CMK (cell line): Measurements from ENCODE around the gene C4orf51.

Source experiments
- DNase-seq: peaks from one replicate; pipeline ENCODE4 v3.0.0-alpha.2; 2010; ENCODE audit warnings: low read depth

The C4orf51 gene

DNA sequence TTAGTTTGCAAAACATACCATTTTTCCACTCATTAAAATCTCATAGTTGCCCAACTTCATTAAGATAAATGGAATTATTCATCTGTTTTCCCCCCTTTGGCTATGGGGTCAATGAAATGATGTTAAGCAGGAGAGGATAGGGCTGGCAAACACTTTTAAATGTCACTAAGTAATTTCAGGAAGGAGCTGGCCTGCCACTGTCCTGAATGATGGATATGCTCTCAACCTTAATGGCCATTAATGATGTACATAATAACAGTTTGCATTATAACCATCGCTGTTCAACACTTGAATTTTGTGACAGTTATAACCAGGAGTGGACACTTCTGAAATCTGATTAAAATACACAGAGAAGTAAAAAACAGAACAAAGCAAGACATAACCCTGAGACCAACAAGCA, 77.2 kb downstream of the C4orf51 start:
- no peak for DNase-seq

DNA sequence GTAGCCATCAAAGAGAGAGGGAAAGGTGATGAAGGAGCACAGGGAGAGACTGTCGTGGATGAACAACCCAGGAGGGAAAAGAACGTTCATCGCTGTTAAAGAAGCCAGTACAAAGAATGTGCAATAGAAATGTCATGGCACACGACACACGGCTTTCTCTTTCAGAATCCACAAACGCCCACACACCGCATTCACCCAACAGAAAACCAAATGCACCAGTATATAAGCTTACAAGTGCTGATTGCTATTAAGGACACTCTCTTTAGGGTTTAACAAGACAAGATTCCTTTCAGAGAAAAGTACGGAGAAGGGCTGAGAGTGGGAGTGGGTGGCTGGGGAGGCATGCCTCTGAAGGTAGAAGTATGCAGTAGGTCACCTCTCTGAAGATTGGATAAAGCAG, 80.2 kb downstream of the C4orf51 start:
- DNase-seq, result no peak

DNA sequence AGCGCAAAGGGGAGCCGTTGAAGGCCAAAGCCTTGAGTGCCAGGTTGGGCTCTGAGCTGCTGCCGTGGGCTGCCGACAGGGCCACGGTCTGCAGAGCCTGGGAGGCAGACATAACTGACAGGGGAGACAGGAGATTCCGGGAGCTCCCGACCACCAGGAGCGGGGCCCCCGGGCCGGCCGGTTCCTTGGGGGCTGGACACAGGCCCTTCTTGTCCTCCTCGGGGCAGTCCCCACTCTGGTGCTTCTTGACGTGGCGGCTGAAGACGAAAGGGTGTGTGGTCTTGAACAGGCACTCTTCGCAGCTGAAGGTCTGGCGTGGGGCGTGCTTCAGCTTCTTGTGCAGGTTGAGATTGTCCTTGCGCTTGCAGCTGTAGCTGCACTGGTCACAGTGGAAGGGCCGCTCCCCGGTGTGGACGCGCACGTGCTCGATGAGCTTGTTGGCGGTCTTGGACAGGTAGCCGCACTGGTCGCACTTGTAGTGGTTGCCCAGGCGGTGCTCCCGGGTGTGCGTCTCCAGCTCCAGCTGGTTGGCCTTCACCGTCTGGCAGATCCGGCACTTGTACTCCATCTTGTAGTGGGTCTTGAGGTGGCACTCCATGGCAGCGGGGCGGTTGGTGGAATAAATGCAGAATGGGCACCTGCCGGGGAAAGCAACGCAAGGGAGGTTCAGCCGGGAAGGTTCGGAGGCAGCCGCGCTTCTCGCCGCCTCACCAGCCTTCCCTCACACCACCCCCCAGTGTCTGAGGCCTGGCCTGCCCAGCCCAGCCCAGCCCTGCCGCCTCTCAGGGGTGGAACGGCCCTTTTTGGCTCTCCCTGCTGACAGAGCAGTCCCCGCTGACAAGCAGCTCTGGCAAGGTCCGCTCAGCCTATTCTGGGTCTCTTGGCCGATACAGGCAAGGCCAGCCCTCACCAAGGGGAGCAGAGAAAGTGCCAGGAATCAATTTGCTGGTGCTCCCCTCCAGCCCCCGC, 81.3 kb downstream of the C4orf51 start:
- DNase-seq, result no peak

DNA sequence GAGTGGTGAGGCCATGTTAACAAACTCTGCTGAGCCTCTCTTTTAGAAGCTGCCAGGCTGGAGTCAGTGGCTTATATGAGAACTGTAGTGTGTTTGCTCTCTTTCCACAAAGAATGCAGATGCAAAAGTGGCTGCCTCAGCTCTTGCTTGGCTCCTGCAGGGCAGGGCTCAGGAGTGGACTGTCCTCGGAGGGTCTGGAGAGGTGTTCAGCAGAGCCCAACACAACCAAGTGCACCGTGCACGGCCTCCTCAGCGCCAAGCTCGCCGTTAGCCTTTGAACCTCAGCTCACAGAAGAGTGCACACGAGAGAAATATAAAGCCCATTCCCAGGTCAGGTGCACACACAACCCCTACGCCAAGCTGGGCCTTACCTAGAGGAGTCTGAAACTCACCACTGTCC, 82.8 kb downstream of the C4orf51 start:
- DNase-seq, result no peak

DNA sequence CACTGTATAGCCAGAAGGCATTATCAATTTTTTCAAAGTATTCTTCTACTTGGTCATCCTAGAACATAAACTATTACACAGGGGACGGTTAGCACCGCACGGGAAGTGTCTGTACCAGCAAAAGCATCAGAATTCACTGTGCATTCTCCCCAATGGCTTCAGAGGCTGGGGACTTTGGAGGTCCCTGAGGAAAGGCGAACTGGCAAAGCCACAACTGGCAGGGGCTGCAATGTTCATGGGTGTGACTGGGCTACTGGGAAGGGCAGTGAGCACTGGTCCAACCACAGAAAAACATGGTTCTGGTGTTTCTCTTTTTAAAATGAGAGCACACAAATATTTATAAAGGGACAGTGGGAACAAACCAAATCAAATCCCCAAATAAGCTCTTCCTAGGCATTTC, 83.5 kb downstream of the C4orf51 start:
- DNase-seq, result no peak

DNA sequence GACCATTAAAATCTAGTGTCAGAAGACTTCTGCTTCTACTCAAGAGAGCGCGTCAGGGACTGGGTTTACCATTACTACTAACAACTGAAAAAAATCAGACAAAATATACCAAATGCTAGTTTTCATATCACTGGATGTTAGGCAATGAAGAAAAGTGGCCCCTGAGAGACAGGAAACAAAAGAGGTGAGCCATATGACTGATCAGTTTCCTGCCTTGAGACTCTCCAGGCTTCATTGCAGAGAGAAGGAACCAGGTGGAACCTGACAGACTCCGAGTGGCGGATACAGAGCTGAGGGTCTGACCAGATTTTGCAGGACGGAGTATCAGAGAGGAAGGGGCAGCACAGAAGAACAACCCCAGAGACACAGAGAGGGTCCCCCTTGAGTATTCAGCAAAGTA, 86.3 kb downstream of the C4orf51 start:
- no peak for DNase-seq

DNA sequence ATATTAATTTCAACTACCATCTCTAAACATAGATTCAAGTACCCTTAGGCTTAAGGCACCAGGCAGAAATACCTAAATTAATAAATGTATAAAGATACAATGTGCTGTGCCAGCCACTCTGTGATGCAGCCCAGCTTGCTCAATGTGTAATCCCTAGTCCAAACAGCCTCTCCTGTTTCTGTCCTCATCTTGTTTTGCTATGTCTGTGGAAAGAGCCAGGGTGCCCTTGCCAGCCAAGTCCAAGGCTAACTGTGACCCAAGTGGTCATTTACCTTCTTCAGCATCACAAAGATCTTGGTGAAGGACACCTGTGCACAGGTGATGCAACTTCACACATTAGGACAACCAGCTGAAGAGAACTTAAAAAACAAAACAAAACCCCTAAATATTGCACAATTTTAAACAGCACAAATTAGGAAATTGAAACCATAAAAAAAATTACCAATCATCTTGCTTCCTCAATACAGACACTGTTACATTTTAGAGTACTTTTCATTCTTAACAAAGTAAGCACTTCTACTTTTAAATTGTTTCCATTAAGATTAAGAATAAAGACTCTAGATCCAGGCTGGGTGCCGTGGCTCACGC, 89.6 kb downstream of the C4orf51 start:
- DNase-seq, result no peak

DNA sequence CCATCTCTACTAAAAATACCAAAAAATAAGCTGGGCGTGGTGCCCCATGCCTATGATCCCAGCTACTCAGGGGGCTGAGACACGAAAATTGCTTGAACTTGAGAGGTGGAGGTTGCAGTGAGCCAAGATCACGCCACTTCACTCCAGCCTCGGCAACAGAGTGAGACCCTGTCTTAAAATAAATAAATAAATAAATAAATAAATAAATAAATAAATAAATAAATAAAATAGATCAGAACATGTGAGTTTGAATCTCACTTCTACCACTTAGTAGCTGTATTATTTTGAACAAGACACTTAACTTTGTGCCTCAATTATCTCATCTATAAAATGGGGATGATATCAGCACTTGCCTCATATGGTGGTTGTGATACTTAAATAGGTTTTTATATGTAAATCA, 90.2 kb downstream of the C4orf51 start:
- no peak for DNase-seq

DNA sequence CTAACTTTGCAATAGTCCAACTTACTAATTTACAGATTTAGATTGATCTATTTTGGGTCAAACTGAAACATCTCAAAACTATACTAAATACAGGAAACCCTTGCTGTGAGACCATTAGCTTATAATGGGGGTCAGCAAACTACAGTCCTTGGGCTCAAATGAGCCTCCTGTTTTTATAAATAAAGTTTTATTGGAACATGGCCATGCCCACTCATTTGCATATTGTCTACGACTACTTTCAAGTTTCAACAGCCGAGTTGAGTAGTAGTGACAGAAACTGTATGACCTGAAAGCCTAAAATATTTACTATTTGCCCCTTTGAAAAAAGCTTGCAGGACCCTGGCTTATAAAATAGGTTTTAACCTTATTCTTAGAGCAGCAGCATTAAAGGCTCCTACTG, 92.4 kb downstream of the C4orf51 start:
- no peak for DNase-seq

DNA sequence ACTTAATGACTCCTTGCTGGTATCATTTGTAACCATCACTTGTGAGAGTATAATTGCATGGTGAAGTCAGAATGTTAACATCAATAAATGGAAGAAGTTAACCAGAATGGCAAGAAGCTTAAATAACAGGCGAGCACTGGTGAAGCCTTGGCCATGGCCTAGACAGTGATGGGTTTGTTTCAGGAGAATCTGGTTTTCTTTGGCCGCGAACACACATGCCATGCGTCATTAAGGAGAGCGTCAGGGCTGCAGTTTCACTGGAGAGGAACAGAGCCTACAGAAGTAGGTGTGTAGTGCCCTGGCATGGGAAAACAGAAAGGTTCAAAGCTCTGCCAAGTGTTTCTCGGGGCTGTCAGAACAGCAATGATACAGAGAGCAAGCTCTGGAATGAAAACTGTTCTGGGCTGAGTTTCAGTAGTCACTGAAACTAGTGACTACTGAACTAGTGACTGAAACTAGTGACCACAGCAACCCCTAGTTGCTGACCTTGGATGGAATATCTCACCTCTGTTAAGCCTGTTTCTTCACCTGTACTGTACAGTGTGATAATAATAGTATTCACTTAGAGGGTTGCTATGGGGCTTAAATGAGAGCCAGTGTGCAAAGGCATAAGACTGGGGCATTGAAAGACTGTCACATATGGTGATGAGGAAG, 93.8 kb downstream of the C4orf51 start:
- DNase-seq, result no peak

DNA sequence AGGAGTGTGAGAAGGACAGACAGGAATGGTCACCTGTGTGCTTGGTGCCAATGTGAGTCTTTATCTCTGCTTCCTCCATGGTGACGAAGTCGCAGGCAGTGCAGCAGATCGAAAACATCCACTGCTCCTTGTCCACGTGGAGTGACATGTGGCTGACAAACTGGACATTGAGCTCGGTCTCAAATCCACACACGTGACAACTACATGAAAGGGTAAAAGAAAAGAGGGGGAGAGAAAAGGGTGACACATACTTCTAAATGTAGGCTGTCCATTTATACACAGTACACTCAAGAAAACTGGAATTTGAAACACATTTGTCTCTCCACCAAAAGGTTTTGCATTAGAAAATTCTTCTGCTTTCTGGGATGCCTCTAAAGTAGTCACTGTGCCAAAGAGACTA, 94.5 kb downstream of the C4orf51 start:
- no peak for DNase-seq

DNA sequence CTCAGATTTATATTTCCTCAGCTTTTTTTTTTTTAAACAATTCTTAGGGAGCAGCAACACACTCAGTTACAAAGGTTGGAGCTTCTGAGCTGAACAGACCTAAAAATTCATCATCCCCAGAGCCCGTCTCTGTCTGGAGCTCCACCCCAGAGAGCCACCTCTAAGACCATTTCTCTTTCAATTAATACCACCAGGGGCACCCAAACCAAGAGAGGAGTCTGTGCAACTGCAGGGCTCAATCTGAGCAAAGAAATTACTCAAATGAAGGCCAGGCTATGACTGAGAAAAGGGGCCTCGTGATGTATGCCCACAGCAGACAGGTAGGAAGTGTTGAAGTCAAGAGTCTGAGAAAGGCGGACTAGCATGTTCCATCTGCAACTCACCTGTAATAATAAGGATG, 95.5 kb downstream of the C4orf51 start:
- no peak for DNase-seq

DNA sequence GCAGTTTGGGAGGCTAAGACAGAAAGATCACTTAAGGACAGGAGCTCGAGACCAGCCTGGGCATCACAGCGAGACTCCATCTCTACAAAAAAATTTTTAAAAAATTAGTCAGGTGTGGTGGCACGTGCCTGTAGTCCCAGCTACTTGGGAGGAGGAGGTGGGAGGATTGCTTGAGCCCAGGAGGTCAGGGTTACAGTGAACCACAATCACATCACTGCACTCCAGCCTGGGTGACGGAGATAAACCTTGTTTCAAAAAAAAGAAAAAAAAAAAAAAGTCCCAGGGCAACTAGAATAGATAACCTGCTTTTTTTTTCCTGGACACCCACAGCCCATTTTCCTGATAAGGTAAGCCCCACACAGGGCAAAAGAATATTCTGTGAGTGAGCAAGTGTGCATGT, 96.3 kb downstream of the C4orf51 start:
- no peak for DNase-seq

DNA sequence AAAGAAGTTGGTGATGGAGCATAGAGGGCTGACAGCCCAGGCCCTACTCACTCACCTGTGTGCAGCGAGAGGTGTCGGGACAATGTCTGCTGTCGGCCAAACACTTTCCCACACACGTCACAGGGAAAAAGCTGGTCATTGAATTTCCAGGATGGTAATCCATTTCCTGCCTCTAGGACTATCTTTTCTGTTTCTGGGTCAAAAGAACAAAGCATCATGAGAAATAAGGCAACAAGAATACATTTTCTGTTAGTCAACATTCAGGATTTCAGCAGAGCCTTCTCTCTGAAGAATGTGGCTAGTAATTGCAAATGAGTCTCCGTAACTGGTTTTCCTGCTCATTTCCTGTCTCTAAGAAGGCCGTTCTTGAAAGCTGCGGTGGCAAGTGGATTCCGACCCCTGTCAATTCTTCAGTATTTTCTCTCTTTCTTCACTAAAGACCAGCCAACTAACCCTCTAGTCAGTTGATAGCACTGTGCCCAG, 99.4 kb downstream of the C4orf51 start:
- no peak for DNase-seq

DNA sequence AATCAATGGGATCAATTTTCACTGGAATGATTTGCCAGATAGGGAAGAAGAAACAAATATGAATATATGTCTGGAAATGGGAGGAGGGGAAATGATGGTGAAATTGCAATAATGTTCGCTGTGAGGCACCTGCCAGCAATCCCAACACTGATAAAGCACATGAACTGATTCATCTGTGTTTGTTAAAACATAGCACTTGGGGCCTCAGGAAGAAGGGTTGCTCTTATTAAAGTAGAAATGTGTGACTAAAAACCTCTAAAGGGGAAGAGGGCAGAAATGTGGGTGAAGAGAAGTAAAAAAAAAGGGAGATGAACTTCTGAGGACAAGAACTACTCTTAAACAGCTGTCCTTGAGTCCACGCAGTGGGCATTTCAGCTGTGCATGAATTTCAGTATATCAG, 101.4 kb downstream of the C4orf51 start:
- DNase-seq, result no peak
